Central memory CD8-positive, alpha-beta T cell (primary cell): Measurements from ENCODE around the gene PEAK1.
A peak's percentile ranks its signal among the peaks of the same experiment; 100 is the strongest.

Experiments used
- ATAC-seq: fragments of 150-1000 bp; cut with Tn5 transposase; replicated peaks from 2 replicates; pipeline ENCODE4 v1.10.0; 2022; ENCODE audit warnings: mild to moderate bottlenecking, moderate FRiP score, moderate number of reproducible peaks; ENCODE audit not compliant: poor library complexity, severe bottlenecking; ENCODE audit errors: extremely low read depth
- DNase-seq, 2 donors: peaks; one replicate each; pipeline ENCODE4 v3.0.0; 2021; ENCODE audit warnings: low spot score in 2 of 2
- H3K27ac Mint-ChIP-seq: one replicate; pipeline ENCODE4 v1.8.0; 2022; ENCODE audit warnings: low read depth, mild to moderate bottlenecking, moderate library complexity, mixed read lengths
- H3K27me3 Mint-ChIP-seq: one replicate; pipeline ENCODE4 v1.8.0; 2022; ENCODE audit warnings: mixed read lengths
- H3K36me3 Mint-ChIP-seq: one replicate; pipeline ENCODE4 v1.8.0; 2022; ENCODE audit warnings: mild to moderate bottlenecking, moderate library complexity, mixed read lengths; ENCODE audit not compliant: insufficient read depth
- H3K4me1 Mint-ChIP-seq: one replicate; pipeline ENCODE4 v1.8.0; 2022; ENCODE audit warnings: mixed read lengths
- H3K4me3 Mint-ChIP-seq: one replicate; pipeline ENCODE4 v1.8.0; 2022; ENCODE audit warnings: mild to moderate bottlenecking, moderate library complexity, mixed read lengths
- H3K9me3 Mint-ChIP-seq: one replicate; pipeline ENCODE4 v1.8.0; 2022; ENCODE audit warnings: mixed read lengths

Gene PEAK1

DNA sequence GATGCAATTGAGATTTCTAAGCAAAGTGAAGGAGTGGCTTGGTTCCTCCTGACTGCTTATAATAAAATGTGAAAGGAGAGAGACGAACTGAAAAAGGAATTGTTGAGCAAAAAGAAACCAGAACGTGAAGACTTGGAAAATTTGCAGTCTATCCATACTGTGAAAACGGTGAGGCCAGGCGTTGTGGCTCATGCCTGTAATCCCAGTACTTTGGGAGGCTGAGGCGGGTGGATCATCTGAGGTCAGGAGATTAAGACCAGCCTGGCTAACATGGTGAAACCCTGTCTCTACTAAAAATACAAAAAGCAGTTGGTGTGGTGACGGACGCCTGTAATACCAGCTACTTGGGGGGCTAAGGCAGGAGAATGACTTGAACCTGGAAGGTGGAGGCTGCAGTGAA, 292.3 kb downstream of the PEAK1 start:
- DNase-seq, result no peak
- Mint-ChIP-seq H3K27me3 (no peaks in the 10 kb centered on the region), H3K36me3 (peaks cover 2% of the 10 kb centered on the region), H3K4me1 (no peaks in the 10 kb centered on the region), H3K4me3 (no peak overlapping the region), H3K27ac (no peak overlapping the region), H3K9me3 (no peaks in the 10 kb centered on the region)
- ATAC-seq, result no peak

DNA sequence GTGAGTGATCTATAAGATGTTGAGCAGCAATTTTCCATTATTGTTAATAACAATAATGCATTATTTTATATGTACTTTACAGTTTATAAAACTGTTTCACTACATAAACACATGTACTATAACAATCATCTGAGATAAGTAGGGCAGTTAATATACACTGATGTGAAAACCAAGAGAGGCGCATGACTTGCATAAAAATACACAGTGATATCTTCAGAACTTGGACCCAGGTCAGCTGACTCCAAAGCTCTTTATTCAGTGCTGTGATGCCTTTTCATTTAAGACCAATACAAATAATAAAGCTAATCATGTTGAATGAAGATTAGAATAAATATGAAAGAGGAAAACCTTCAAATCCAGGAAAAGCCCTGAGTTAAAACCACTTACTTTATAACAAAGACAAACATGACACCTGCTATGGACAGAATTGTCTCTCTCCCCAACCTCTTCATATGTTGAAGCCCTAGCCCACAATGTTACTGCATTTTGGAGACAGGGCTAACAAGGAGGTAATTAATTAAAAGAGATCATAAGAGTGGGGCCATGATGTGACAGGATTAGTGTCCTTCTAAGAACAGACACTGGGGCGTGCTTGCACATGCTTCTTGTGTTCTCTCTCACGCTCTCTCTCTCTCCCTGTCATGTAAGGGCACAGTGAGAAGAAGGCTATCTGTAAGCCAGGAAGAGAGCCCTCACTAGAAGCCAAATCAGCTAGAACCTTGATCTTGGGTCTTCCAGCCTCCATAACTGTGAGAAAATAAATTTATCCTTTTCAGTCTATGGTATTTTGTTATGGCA, 293.2 kb downstream of the PEAK1 start:
- Mint-ChIP-seq H3K36me3 (peaks cover 2% of the 10 kb centered on the region), H3K27me3 (no peaks in the 10 kb centered on the region), H3K9me3 (no peaks in the 10 kb centered on the region), H3K27ac (no peak overlapping the region), H3K4me3 (no peak overlapping the region), H3K4me1 (no peaks in the 10 kb centered on the region)
- no peak for DNase-seq
- no peak for ATAC-seq

DNA sequence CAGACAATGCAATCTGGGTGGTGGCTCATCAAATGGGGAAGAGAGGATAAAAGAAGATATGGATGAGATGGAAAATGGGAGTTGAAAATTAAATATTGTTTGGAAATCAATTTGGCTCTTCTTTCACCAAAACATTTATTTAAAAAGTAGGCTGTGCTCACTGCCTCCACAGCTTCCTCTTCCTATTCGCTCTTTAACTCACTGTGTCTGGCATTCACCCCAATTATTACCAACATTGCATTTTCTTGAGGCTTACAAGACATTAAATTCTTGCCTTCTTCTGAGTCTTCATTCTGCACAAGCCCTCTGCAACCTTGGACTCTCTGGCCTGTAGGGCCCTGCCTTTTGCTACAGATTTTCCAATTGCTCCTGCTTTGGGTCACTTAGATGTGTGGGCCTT, 296.1 kb downstream of the PEAK1 start:
- Mint-ChIP-seq H3K4me1 (peaks cover 3% of the 10 kb centered on the region), H3K36me3 (peaks cover 2% of the 10 kb centered on the region), H3K9me3 (no peaks in the 10 kb centered on the region), H3K27ac (no peak overlapping the region), H3K4me3 (no peak overlapping the region), H3K27me3 (no peaks in the 10 kb centered on the region)
- ATAC-seq (no peak), DNase-seq (no peak)

DNA sequence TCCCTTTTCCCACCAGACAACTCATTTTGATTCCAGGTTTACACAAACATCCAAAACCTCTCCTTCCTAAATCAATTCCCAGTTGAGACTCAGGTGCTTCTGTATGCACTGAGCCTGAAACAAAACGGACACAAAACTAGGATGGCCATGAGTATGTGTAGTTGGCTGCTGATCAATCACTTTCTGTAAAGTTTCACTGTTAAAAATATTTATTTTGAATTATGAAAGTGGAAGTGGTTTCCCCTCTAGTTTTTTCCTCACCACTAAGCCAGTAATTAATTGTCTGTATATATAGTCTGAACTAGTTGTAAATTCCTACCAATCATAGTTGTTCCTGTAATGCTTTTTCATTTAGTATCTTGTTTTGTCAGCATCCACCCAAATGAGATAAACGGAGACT, 297.3 kb downstream of the PEAK1 start:
- Mint-ChIP-seq H3K9me3 (no peaks in the 10 kb centered on the region), H3K4me1 (peaks cover 4% of the 10 kb centered on the region), H3K4me3 (no peak overlapping the region), H3K36me3 (peaks cover 2% of the 10 kb centered on the region), H3K27ac (no peak overlapping the region), H3K27me3 (no peaks in the 10 kb centered on the region)
- DNase-seq (no peak), ATAC-seq (no peak)

DNA sequence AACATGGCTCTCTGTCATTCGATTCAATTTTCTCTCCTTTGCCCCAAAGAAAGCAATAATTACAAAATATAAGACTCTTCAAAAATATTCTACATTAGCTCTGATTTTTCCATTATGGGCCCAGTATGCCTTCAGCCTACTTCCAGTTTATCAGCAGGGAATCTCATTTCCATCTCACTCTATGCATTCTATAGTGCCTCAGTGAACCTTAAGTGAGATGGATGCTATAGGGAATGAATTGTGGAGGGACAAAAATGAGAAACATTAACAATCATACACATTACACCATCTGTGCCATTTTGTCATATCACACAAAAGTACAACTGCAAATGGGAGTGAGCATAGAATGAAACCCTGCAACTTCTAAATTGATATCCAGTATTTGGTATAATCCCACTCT, 298.3 kb downstream of the PEAK1 start:
- Mint-ChIP-seq H3K9me3 (no peaks in the 10 kb centered on the region), H3K4me3 (no peak overlapping the region), H3K4me1 (peaks cover 4% of the 10 kb centered on the region), H3K27ac (no peak overlapping the region), H3K36me3 (peaks cover 2% of the 10 kb centered on the region), H3K27me3 (no peaks in the 10 kb centered on the region)
- DNase-seq, result no peak
- ATAC-seq, result no peak

DNA sequence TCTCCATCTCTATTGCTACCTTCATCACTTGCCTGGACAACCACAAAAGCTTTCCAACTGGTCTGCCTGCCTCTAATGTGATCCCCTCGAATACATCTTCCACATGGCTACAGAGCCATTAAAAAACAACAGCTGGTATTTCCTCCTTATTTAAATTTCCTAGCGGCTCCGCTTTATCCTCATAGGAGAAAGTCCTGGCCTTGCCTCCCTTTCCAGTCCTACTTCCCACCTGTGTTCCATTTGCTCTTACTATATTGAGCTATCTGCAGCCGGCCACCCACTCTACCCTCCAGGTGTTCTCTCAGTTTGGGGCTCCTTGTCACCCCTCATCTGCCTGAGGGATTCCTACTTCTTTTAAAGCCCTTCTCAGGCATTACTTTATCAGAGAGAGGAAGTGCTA, 299.3 kb downstream of the PEAK1 start:
- Mint-ChIP-seq H3K4me3 (no peak overlapping the region), H3K9me3 (no peaks in the 10 kb centered on the region), H3K27ac (no peak overlapping the region), H3K36me3 (peaks cover 2% of the 10 kb centered on the region), H3K27me3 (no peaks in the 10 kb centered on the region), H3K4me1 (peaks cover 4% of the 10 kb centered on the region)
- no peak for DNase-seq
- no peak for ATAC-seq

DNA sequence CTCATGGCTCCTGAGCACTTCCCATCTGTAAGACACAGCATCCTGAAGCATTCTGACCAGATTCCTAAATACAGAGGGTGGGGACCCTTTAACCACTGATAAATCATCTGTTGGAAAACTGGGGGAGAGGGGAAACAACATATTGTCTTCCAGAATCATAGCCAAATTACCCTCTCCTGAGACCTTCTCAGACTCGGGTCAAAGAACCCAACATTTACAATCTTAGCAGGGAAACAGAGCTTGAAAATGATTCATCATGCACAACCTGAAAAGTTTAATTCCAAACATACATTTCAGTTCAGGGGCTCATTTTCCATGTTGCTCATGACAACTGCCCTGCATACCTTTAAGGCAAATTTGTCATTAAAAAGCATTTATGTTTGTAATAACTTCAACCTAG, 300.5 kb downstream of the PEAK1 start:
- no peak for ATAC-seq
- Mint-ChIP-seq H3K36me3 (peaks cover 5% of the 10 kb centered on the region), H3K27ac (no peak overlapping the region), H3K4me3 (no peak overlapping the region), H3K4me1 (peaks cover 4% of the 10 kb centered on the region), H3K9me3 (no peaks in the 10 kb centered on the region), H3K27me3 (no peaks in the 10 kb centered on the region)
- no peak for DNase-seq

DNA sequence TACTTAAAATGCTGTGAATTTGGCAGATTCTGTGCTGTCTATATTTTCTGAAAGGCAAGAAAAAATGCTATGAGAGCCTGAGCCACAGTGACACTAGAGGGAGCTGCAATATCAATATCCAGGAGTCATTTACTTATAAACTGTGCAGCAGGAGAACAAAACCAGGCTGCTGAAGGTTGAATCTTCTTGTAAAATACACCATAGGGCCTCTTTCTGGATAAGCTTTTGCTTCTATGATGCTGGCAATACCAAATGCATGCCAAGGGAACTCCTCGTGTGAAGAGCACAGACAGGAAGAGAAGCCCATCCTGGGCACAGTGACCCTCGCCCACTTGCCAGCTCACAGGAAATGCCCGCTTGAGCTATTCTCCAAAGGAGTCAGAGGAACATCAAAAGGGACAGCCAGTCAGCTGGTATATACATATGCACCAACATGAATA, 301.0 kb downstream of the PEAK1 start:
- Mint-ChIP-seq H3K4me3 (no peak overlapping the region), H3K36me3 (peaks cover 5% of the 10 kb centered on the region), H3K27me3 (no peaks in the 10 kb centered on the region), H3K9me3 (no peaks in the 10 kb centered on the region), H3K4me1 (peaks cover 4% of the 10 kb centered on the region), H3K27ac (no peak overlapping the region)
- peak; percentile 28 for ATAC-seq
- peak in 1 of 2 donors; percentile 23 for DNase-seq

DNA sequence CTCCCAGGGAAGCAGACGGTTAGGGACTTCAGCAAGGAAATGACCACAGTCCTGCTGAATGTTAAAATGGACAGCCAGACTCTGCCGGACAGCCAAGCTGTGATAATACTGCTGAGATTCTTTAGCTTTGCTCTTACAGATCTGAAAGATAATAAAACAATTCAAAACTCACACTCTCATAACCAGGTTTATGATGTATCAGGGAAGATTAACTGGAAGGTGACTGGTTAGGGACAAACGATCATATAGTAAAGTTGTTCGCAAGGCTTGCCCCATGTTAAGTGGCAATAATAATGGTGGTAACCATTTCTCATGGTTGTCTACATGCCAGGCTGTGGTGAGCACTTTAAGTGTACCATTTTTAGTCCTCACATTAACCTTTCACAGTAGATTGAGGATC, 304.7 kb downstream of the PEAK1 start:
- H3K9me3 Mint-ChIP-seq, result no peaks in the 10 kb centered on the region
- DNase-seq (no peak), ATAC-seq (no peak)
- peaks cover 4% of the 10 kb centered on the region for H3K4me1 Mint-ChIP-seq
- no peaks in the 10 kb centered on the region for H3K27me3 Mint-ChIP-seq
- H3K27ac Mint-ChIP-seq, result peak overlapping the region; percentile 26
- H3K36me3 Mint-ChIP-seq, result peaks cover 5% of the 10 kb centered on the region
- no peak overlapping the region for H3K4me3 Mint-ChIP-seq

DNA sequence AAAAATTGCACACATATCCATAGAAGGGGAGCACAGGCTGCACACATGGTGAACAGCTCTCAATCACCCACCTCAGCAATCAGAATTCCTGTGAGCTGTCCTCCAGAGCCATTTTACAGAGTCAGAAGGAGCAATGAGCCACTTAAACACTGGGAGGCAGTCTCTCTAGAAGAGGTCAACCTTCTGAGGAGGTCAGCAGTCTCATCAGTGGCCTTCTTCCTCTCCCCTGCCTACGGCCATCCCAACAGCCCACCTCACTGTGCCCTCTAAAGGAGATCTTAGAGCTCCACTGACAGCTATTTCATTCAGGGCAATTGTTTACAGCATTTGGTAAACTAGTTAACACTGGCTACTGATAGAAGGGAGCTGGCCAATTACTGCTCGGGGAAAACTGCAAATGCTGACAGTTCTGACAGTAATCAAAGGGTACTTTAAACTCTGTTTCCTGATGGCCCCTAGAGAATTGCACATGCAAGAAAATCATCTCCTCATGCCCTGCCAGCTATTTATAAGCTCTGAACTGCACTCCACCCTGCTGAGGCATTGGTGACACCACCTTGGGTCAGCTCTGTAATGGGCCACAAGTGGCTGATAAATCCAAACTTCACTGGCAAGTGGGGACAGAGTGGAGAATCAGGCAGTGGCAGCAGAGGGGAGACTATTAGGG, 306.9 kb downstream of the PEAK1 start:
- no peak for DNase-seq
- H3K4me3 Mint-ChIP-seq, result no peak overlapping the region
- no peak for ATAC-seq
- H3K36me3 Mint-ChIP-seq, result peaks cover 5% of the 10 kb centered on the region
- no peaks in the 10 kb centered on the region for H3K4me1 Mint-ChIP-seq
- no peak overlapping the region for H3K27ac Mint-ChIP-seq
- H3K9me3 Mint-ChIP-seq, result no peaks in the 10 kb centered on the region
- H3K27me3 Mint-ChIP-seq, result no peaks in the 10 kb centered on the region

DNA sequence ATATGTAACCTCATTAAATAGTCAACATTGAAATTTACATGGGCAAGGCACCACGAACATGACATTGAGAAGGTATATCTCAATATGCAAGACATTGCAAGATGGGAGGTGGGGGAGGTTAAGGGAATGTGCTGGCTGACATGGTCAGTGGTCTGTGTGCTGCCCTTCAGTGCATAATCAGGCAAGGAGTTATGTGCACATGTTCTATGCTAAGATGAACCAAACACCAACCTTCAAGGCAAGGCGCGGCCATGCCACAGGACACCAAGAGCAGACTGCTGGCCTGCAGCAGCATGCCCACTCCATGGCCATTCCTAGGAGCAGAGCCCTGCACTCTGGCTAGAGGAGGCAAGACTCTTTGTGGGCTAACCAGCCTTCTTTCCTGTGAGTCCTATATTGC, 308.1 kb downstream of the PEAK1 start:
- ATAC-seq (no peak), DNase-seq (no peak)
- Mint-ChIP-seq H3K4me1 (no peaks in the 10 kb centered on the region), H3K36me3 (peaks cover 5% of the 10 kb centered on the region), H3K9me3 (no peaks in the 10 kb centered on the region), H3K27ac (no peak overlapping the region), H3K4me3 (no peak overlapping the region), H3K27me3 (no peaks in the 10 kb centered on the region)

DNA sequence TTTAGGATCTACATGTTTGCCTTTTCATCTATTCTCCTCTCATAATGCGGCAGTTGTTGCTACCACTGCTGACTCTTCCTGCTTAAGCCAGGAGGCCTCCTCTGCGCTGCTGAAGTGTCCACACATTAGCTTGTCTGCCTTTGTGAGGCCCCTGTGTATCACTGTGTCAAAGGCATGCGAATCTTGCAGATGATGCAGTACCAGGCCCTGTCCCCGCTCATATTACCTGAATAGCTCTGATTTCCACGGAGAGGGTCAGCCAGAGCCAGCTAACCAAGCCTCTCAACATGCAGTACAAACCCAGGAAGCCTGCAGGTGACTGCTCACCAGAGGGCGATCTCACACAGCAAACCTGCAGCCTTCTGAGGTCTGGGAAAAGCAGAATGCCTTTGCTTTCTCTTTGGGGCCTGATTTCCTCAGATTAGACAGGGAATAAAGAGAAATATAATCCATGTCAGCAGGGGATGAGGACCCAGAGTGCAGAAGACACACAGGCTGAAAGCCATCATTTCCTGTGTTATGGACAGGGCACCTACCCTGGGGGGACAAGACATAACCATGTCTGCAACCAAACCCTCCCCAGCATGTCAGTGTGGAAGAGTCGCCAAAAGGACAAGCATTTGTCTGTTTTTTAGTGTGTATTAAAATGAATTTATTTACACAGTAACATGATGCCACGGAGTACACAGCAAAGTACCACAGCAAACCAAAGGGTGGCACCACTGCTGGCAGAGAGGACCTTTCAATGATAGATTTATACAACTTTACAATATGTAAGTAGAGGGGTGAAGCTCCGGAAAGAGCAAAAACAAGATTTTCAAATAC, 312.2 kb downstream of the PEAK1 start:
- H3K4me3 Mint-ChIP-seq, result no peak overlapping the region
- no peak for ATAC-seq
- no peak overlapping the region for H3K27ac Mint-ChIP-seq
- H3K27me3 Mint-ChIP-seq, result no peaks in the 10 kb centered on the region
- no peaks in the 10 kb centered on the region for H3K4me1 Mint-ChIP-seq
- H3K9me3 Mint-ChIP-seq, result no peaks in the 10 kb centered on the region
- no peak for DNase-seq
- H3K36me3 Mint-ChIP-seq, result no peaks in the 10 kb centered on the region
